ENCODE measurements around the gene CDK13.

CDK13 gene

GRCh38 chr7:40024048-40024447, 74.0 kb downstream of the CDK13 start:
- no peak for DNase-seq
- H3K4me1 Mint-ChIP-seq: no peaks in the 10 kb centered on the region
- H3K9me3 Mint-ChIP-seq: no peaks in the 10 kb centered on the region
- no peaks in the 10 kb centered on the region for H3K27me3 Mint-ChIP-seq (ENCODE audit: low read depth, poor library complexity)
- peak overlapping the region; percentile 80 for H3K27ac Mint-ChIP-seq
- no peak overlapping the region for H3K4me3 Mint-ChIP-seq
- TF ChIP-seq, protein P1, sequence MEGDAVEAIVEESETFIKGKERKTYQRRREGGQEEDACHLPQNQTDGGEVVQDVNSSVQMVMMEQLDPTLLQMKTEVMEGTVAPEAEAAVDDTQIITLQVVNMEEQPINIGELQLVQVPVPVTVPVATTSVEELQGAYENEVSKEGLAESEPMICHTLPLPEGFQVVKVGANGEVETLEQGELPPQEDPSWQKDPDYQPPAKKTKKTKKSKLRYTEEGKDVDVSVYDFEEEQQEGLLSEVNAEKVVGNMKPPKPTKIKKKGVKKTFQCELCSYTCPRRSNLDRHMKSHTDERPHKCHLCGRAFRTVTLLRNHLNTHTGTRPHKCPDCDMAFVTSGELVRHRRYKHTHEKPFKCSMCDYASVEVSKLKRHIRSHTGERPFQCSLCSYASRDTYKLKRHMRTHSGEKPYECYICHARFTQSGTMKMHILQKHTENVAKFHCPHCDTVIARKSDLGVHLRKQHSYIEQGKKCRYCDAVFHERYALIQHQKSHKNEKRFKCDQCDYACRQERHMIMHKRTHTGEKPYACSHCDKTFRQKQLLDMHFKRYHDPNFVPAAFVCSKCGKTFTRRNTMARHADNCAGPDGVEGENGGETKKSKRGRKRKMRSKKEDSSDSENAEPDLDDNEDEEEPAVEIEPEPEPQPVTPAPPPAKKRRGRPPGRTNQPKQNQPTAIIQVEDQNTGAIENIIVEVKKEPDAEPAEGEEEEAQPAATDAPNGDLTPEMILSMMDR (IDR thresholded peaks at IDR 0.05): no peak
- H3K36me3 Mint-ChIP-seq (ENCODE audit: low read depth): peaks cover 63% of the 10 kb centered on the region

GRCh38 chr7:40024841-40025240, 74.8 kb downstream of the CDK13 start:
- Mint-ChIP-seq H3K4me3 (no peak overlapping the region), H3K27me3 (ENCODE audit: low read depth, poor library complexity) (no peaks in the 10 kb centered on the region), H3K27ac (peak overlapping the region; percentile 80), H3K36me3 (ENCODE audit: low read depth) (peaks cover 66% of the 10 kb centered on the region), H3K4me1 (no peaks in the 10 kb centered on the region), H3K9me3 (no peaks in the 10 kb centered on the region)
- no peak for DNase-seq
- TF ChIP-seq, protein P1 (IDR thresholded peaks at IDR 0.05): no peak

DNA sequence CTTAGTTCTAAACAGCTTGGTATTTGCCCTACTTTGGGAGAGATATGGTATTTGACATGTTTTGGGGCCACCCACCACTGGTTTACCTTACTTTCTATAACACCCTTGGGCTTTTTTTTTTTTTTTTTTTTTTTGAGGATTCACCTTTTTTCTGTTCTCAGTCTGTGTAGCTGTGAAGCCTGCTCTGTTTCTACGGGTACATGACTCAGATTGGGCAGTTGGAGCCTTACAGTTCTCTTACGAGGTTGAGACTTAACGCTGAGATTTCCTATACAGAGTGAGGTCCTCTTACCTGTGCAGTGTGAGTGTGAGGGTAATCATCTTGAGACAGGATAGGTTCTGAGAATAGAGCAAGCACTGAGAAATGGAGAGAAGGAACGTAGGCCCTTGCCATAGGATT, 77.5 kb downstream of the CDK13 start:
- Mint-ChIP-seq H3K9me3 (no peaks in the 10 kb centered on the region), H3K27me3 (ENCODE audit: low read depth, poor library complexity) (no peaks in the 10 kb centered on the region), H3K36me3 (ENCODE audit: low read depth) (peaks cover 79% of the 10 kb centered on the region), H3K27ac (no peak overlapping the region), H3K4me1 (no peaks in the 10 kb centered on the region), H3K4me3 (no peak overlapping the region)
- TF ChIP-seq, protein P1 (IDR thresholded peaks at IDR 0.05): no peak
- DNase-seq: no peak

- H3K36me3 Mint-ChIP-seq (ENCODE audit: low read depth): peaks cover 90% of the 10 kb centered on the region
- H3K27ac Mint-ChIP-seq: peak overlapping the region; percentile 7
- H3K27me3 Mint-ChIP-seq (ENCODE audit: low read depth, poor library complexity): no peaks in the 10 kb centered on the region
- TF ChIP-seq, protein P1 (IDR thresholded peaks at IDR 0.05): no peak
- no peak for DNase-seq
- H3K4me3 Mint-ChIP-seq: no peak overlapping the region
- H3K9me3 Mint-ChIP-seq: peaks cover 16% of the 10 kb centered on the region
- no peaks in the 10 kb centered on the region for H3K4me1 Mint-ChIP-seq
These were observed 83.8 kb downstream of the CDK13 start for GRCh38 chr7:40033826-40034225.

GRCh38 chr7:40041456-40041855, 91.4 kb downstream of the CDK13 start:
- H3K4me3 Mint-ChIP-seq: no peak overlapping the region
- H3K27ac Mint-ChIP-seq: no peak overlapping the region
- no peaks in the 10 kb centered on the region for H3K27me3 Mint-ChIP-seq (ENCODE audit: low read depth, poor library complexity)
- DNase-seq: no peak
- H3K4me1 Mint-ChIP-seq: no peaks in the 10 kb centered on the region
- peaks cover 9% of the 10 kb centered on the region for H3K9me3 Mint-ChIP-seq
- TF ChIP-seq, protein P1 (IDR thresholded peaks at IDR 0.05): no peak
- peaks cover 69% of the 10 kb centered on the region for H3K36me3 Mint-ChIP-seq (ENCODE audit: low read depth)

- peak overlapping the region; percentile 18 for H3K27ac Mint-ChIP-seq
- TF ChIP-seq, protein P1 (IDR thresholded peaks at IDR 0.05): no peak
- no peaks in the 10 kb centered on the region for H3K4me1 Mint-ChIP-seq
- H3K36me3 Mint-ChIP-seq (ENCODE audit: low read depth): peaks cover 52% of the 10 kb centered on the region
- no peaks in the 10 kb centered on the region for H3K27me3 Mint-ChIP-seq (ENCODE audit: low read depth, poor library complexity)
- H3K9me3 Mint-ChIP-seq: no peaks in the 10 kb centered on the region
- DNase-seq: no peak
- no peak overlapping the region for H3K4me3 Mint-ChIP-seq
These were observed 93.1 kb downstream of the CDK13 start for GRCh38 chr7:40043164-40043563.
